H1 (cell line): ENCODE measurements around the gene IFIT5. TPM values are rescaled to one million over a fixed set of nuclear protein-coding genes. Genes with fewer than 3 reads are reported as not detected.

ENCODE experiments used
- CTCF ChIA-PET: fragments of 300-600 bp; sonication (Branson Sonifier 250); formaldehyde crosslinking; loops from one replicate; lab custom pipeline; 2021; ENCODE audit not compliant: partially characterized antibody; lab: Charles Lee
- POLR2A ChIA-PET: fragments of 300-600 bp; sonication (Branson Sonifier 250); formaldehyde crosslinking; loops from one replicate; lab custom pipeline; 2021; ENCODE audit warnings: inconsistent platforms; ENCODE audit not compliant: partially characterized antibody; lab: Charles Lee
- DNase-seq, 2 experiments: peaks; one replicate each; pipeline versions ENCODE4 v3.0.0 to v3.0.0-alpha.2; 2010 to 2022; ENCODE audit warnings: low spot score in 2 of 2, low read depth in 1 of 2, mixed read lengths in 1 of 2
- FAIRE-seq: peaks from 2 replicates; lab custom pipeline; 2011; peaks lifted over from hg19 to GRCh38; lab: Jason Lieb, UNC
- H2AFZ ChIP-seq: 2 replicates; pipeline ENCODE4 v1.8.1; 2012; ENCODE audit warnings: low read length, inconsistent platforms
- H2AK5ac ChIP-seq: 2 replicates; pipeline ENCODE4 v1.6.1; 2013; ENCODE audit warnings: low read depth, low read length
- H2BK120ac ChIP-seq: replicated peaks from 2 replicates; pipeline ENCODE3; 2013; ENCODE audit warnings: low read depth, low read length, inconsistent platforms
- H2BK12ac ChIP-seq: 2 replicates; pipeline ENCODE4 v1.6.1; 2013; ENCODE audit warnings: low read depth, low read length
- H2BK15ac ChIP-seq: 2 replicates; pipeline ENCODE4 v1.6.1; 2013; ENCODE audit warnings: low read length
- H2BK20ac ChIP-seq: 2 replicates; pipeline ENCODE4 v1.6.1; 2013; ENCODE audit warnings: low read length
- H2BK5ac ChIP-seq: 2 replicates; pipeline ENCODE4 v1.6.1; 2013; ENCODE audit warnings: low read depth, low read length
- H3K14ac ChIP-seq: 2 replicates; pipeline ENCODE4 v1.6.1; 2013; ENCODE audit warnings: inconsistent platforms; ENCODE audit not compliant: insufficient read length
- H3K18ac ChIP-seq: 2 replicates; pipeline ENCODE4 v1.6.1; 2013; ENCODE audit warnings: low read length; ENCODE audit errors: extremely low read depth
- H3K23ac ChIP-seq: 2 replicates; pipeline ENCODE4 v1.6.1; 2013; ENCODE audit warnings: inconsistent platforms; ENCODE audit not compliant: insufficient read length
- H3K23me2 ChIP-seq: 2 replicates; pipeline ENCODE4 v1.6.1; 2013; ENCODE audit warnings: low read depth, low read length
- H3K27ac ChIP-seq: 2 replicates; pipeline ENCODE4 v1.6.1; 2011; ENCODE audit warnings: low read depth, low read length, inconsistent platforms
- H3K27me3 ChIP-seq, 4 experiments: replicated peaks in 1 of 4; 1 replicate in 1 of 4; 2 replicates in 3 of 4; pipeline versions ENCODE4 v1.6.1 to v1.8.1; 2011 to 2013; ENCODE audit warnings: low read length in 3 of 4, mild to moderate bottlenecking in 3 of 4, inconsistent platforms in 2 of 4, mixed read lengths in 2 of 4, moderate library complexity in 1 of 4; ENCODE audit not compliant: control insufficient read depth in 3 of 4, insufficient read depth in 3 of 4; ENCODE audit errors: extremely low read depth in 1 of 4
- H3K36me3 ChIP-seq, 4 experiments: 2 replicates each; pipeline versions ENCODE4 v1.6.1 to v1.8.1; 2011 to 2013; ENCODE audit warnings: mild to moderate bottlenecking in 4 of 4, low read length in 3 of 4, moderate library complexity in 2 of 4, control low read depth in 1 of 4, inconsistent platforms in 1 of 4; ENCODE audit not compliant: insufficient read depth in 4 of 4, control insufficient read depth in 2 of 4
- H3K4ac ChIP-seq: replicated peaks from 2 replicates; pipeline ENCODE3; 2013; ENCODE audit warnings: low read length, low read depth, mixed read lengths, inconsistent platforms; ENCODE audit not compliant: insufficient read length
- H3K4me1 ChIP-seq, 4 experiments: replicated peaks in 1 of 4; 1 replicate in 1 of 4; 2 replicates in 3 of 4; pipeline versions ENCODE4 v1.6.1 to v1.8.1; 2011 to 2013; ENCODE audit warnings: low read length in 3 of 4, inconsistent platforms in 2 of 4, mixed read lengths in 1 of 4; ENCODE audit not compliant: insufficient read depth in 4 of 4, control insufficient read depth in 3 of 4
- H3K4me2 ChIP-seq, 2 experiments: 2 replicates each; pipeline versions ENCODE4 v1.6.1 to v1.8.1; 2011 to 2013; ENCODE audit warnings: low read depth in 2 of 2, low read length in 2 of 2, control low read depth in 1 of 2, inconsistent platforms in 1 of 2, mild to moderate bottlenecking in 1 of 2; ENCODE audit not compliant: insufficient read depth in 1 of 2
- H3K4me3 ChIP-seq, 4 experiments: fragments of 200-600, 300-600 bp in 1 of 4; sonication (generic), shearing (Covaris generic), sonication (Bioruptor Twin) in 1 of 4; 2 replicates each; pipeline versions ENCODE4 v1.5.1 to v1.8.1; 2011 to 2016; ENCODE audit warnings: low read length in 4 of 4, low read depth in 3 of 4, control low read depth in 2 of 4, inconsistent platforms in 2 of 4, mild to moderate bottlenecking in 2 of 4, mixed read lengths in 1 of 4, moderate library complexity in 1 of 4; ENCODE audit not compliant: insufficient read depth in 2 of 4; ENCODE audit errors: extremely low read depth in 1 of 4
- H3K56ac ChIP-seq: replicated peaks from 2 replicates; pipeline ENCODE3; 2013; ENCODE audit warnings: low read depth, mild to moderate bottlenecking, mixed read lengths, low read length, inconsistent platforms; ENCODE audit not compliant: insufficient read length
- H3K79me1 ChIP-seq: 2 replicates; pipeline ENCODE4 v1.6.1; 2013; ENCODE audit warnings: low read depth, low read length, control low read depth
- H3K79me2 ChIP-seq, 2 experiments: 2 replicates each; pipeline versions ENCODE4 v1.6.1 to v1.8.1; 2012 to 2013; ENCODE audit warnings: low read length in 2 of 2, mild to moderate bottlenecking in 2 of 2, inconsistent platforms in 1 of 2; ENCODE audit not compliant: insufficient read depth in 2 of 2, control insufficient read depth in 1 of 2
- H3K9ac ChIP-seq, 4 experiments: replicated peaks in 1 of 4; 1 replicate in 1 of 4; 2 replicates in 3 of 4; pipeline versions ENCODE4 v1.6.1 to v1.8.1; 2011 to 2013; ENCODE audit warnings: low read depth in 3 of 4, low read length in 3 of 4, control low read depth in 2 of 4, mild to moderate bottlenecking in 2 of 4, moderate library complexity in 2 of 4, inconsistent platforms in 1 of 4; ENCODE audit errors: extremely low read depth in 1 of 4
- H3K9me3 ChIP-seq, 2 experiments: 2 replicates each; pipeline versions ENCODE4 v1.6.1 to v1.8.1; 2012 to 2013; ENCODE audit warnings: mild to moderate bottlenecking in 2 of 2, moderate library complexity in 2 of 2, control low read depth in 1 of 2, inconsistent platforms in 1 of 2, low read depth in 1 of 2, low read length in 1 of 2, mixed read lengths in 1 of 2; ENCODE audit not compliant: insufficient read depth in 2 of 2
- H4K20me1 ChIP-seq, 2 experiments: replicated peaks in 1 of 2; 2 replicates each; pipeline versions ENCODE3 to v1.8.1; 2011 to 2013; ENCODE audit warnings: inconsistent platforms in 2 of 2, low read length in 2 of 2, mild to moderate bottlenecking in 1 of 2; ENCODE audit not compliant: insufficient read depth in 2 of 2, control insufficient read depth in 1 of 2
- H4K5ac ChIP-seq: 2 replicates; pipeline ENCODE4 v1.6.1; 2013; ENCODE audit warnings: low read length, low read depth, mixed read lengths, inconsistent platforms; ENCODE audit not compliant: insufficient read length
- H4K8ac ChIP-seq: 2 replicates; pipeline ENCODE4 v1.8.0; 2013; ENCODE audit warnings: mild to moderate bottlenecking, moderate library complexity, low read length, inconsistent platforms; ENCODE audit not compliant: insufficient read depth; ENCODE audit errors: extremely low read depth
- H4K91ac ChIP-seq: replicated peaks from 2 replicates; pipeline ENCODE3; 2013; ENCODE audit warnings: low read length, mixed read lengths, inconsistent platforms; ENCODE audit not compliant: insufficient read length
- ATF3 ChIP-seq: IDR thresholded peaks from 2 replicates; pipeline ENCODE4 v1.6.1; 2011; ENCODE audit warnings: low read depth, mild to moderate bottlenecking, low read length; ENCODE audit not compliant: insufficient read depth
- BCL11A ChIP-seq, 2 experiments: IDR thresholded peaks; one replicate each; pipeline ENCODE4 v1.6.1; 2011; ENCODE audit warnings: low read depth in 2 of 2, low read length in 2 of 2, mild to moderate bottlenecking in 2 of 2
- CHD2 ChIP-seq: IDR thresholded peaks from 2 replicates; pipeline ENCODE4 v1.6.1; 2012; ENCODE audit warnings: low read length, improper control_type of control experiment
- GABPA ChIP-seq: IDR thresholded peaks from 2 replicates; pipeline ENCODE4 v1.6.1; 2011; ENCODE audit warnings: mild to moderate bottlenecking, low read length, moderate library complexity, borderline replicate concordance; ENCODE audit not compliant: insufficient read depth
- HDAC2 ChIP-seq, 2 experiments: fragments of 300-600 bp in 1 of 2; sonication (generic) in 1 of 2; IDR thresholded peaks; 2 replicates each; pipeline ENCODE4 v1.6.1; 2011 to 2012; ENCODE audit warnings: low read depth in 2 of 2, low read length in 2 of 2, mild to moderate bottlenecking in 2 of 2, moderate library complexity in 2 of 2, borderline replicate concordance in 1 of 2, inconsistent platforms in 1 of 2
- KDM5A ChIP-seq: fragments of 200-600 bp; IDR thresholded peaks from 2 replicates; pipeline ENCODE4 v1.7.1; 2012; ENCODE audit warnings: mild to moderate bottlenecking, low read length, inconsistent platforms, mixed read lengths
- NANOG ChIP-seq: IDR thresholded peaks from 2 replicates; pipeline ENCODE4 v1.6.1; 2011; ENCODE audit warnings: low read length, low read depth, mild to moderate bottlenecking, inconsistent platforms; ENCODE audit not compliant: insufficient read depth, poor library complexity, severe bottlenecking
- PHF8 ChIP-seq: fragments of 200-600 bp; sonication (generic); conservative IDR thresholded peaks from 2 replicates; pipeline ENCODE4 v1.7.1; 2012; ENCODE audit warnings: low read depth, mild to moderate bottlenecking, inconsistent platforms, low read length, moderate library complexity
- RAD21 ChIP-seq, 2 experiments: IDR thresholded peaks in 1 of 2; conservative IDR thresholded peaks in 1 of 2; 2 replicates each; pipeline ENCODE4 v1.6.1; 2011; ENCODE audit warnings: low read depth in 2 of 2, low read length in 2 of 2, improper control_type of control experiment in 1 of 2, inconsistent platforms in 1 of 2, mild to moderate bottlenecking in 1 of 2, moderate library complexity in 1 of 2
- RXRA ChIP-seq: IDR thresholded peaks from 2 replicates; pipeline ENCODE4 v1.6.1; 2011; ENCODE audit warnings: low read depth, mild to moderate bottlenecking, low read length, moderate library complexity; ENCODE audit not compliant: insufficient read depth
- SIRT6 ChIP-seq: IDR thresholded peaks from one replicate; pipeline ENCODE4 v1.7.1; 2012; ENCODE audit warnings: low read length, inconsistent platforms
- SP1 ChIP-seq: IDR thresholded peaks from 2 replicates; pipeline ENCODE4 v1.6.1; 2011; ENCODE audit warnings: low read depth, low read length
- SP2 ChIP-seq: IDR thresholded peaks from 2 replicates; pipeline ENCODE4 v1.6.1; 2012; ENCODE audit warnings: mild to moderate bottlenecking, low read length, inconsistent platforms
- SP4 ChIP-seq: IDR thresholded peaks from 2 replicates; pipeline ENCODE4 v1.6.1; 2012; ENCODE audit warnings: low read length, inconsistent platforms
- TEAD4 ChIP-seq: IDR thresholded peaks from 2 replicates; pipeline ENCODE4 v1.6.1; 2012; ENCODE audit warnings: low read depth, low read length, inconsistent platforms, mixed read lengths
- polyA plus RNA-seq, 7 experiments: library from polyadenylated mRNA; depleted of rRNA in 3 of 7; stranded (reverse) in 5 of 7; unstranded in 2 of 7; fragments of >200 nt in 5 of 7; fragments of 200-250 nt in 2 of 7; gene quantifications; 1 replicate in 5 of 7; 2 replicates in 1 of 7; 4 replicates in 1 of 7; pipeline versions ENCODE4 v1.2.1 to v1.2.3, GENCODE V29; 2011 to 2013; ENCODE audit warnings: missing spikeins in 2 of 7, mixed read lengths in 2 of 7
- total RNA-seq: library from RNA; stranded (reverse); fragmentation: NEBNext Ultra II Directional; extraction: Animal tissue kit (Norgen Biotek cat#: 25700); gene quantifications from 2 replicates; pipeline ENCODE4 v1.2.1, GENCODE V29; 2021

The IFIT5 gene
- total and polyA plus RNA-seq, 2 of the 8 experiments (the other 6 are each of a cell fraction or from before 2014, with no cell fraction given) = 0.94 to 2.6 TPM

- Histone ChIP-seq H2BK120ac (no peak overlapping the region), H2BK15ac (no peak overlapping the region), H3K4me3 (no peak overlapping the region), H2BK20ac (no peak overlapping the region), H3K4me1 (peaks cover 0 to 4% (median 0%) of the 10 kb centered on the region in 4 experiments; a peak in 2 of 7 replicates), H4K91ac (no peak overlapping the region), H3K9me3 (no peaks in the 10 kb centered on the region), H2AK5ac (no peak overlapping the region), H2BK5ac (no peak overlapping the region), H3K79me1 (no peaks in the 10 kb centered on the region), H2AFZ (no peak overlapping the region), H3K23me2 (no peaks in the 10 kb centered on the region), H3K56ac (no peak overlapping the region), H4K20me1 (no peaks in the 10 kb centered on the region), H3K18ac (no peak overlapping the region), H3K27ac (no peak overlapping the region), H3K4ac (no peak overlapping the region), H3K14ac (no peak overlapping the region), H2BK12ac (no peak overlapping the region), H4K8ac (no peak overlapping the region), H3K36me3 (no peaks in the 10 kb centered on the region), H3K27me3 (no peaks in the 10 kb centered on the region), H4K5ac (no peak overlapping the region), H3K23ac (no peak overlapping the region), H3K9ac (no peak overlapping the region), H3K79me2 (no peaks in the 10 kb centered on the region), H3K4me2 (no peak overlapping the region)
- ChIA-PET POLR2A (no interaction called here), CTCF (interaction anchor here (0.9 to 2.7 kb wide), 3 partner anchors 11 to 115 kb away, joined by 3 to 31 read pairs (median 3); no protein-coding TSS in a partner anchor)
- DNase-seq (no peak), FAIRE-seq (no peak)
- TF ChIP-seq NANOG = no peak
- no peak for TF ChIP-seq ATF3
- no peak for TF ChIP-seq BCL11A (IDR thresholded peaks at IDR 0.05; ENCODE audit: low read depth in 2 of 2, low read length in 2 of 2)
- no peak for TF ChIP-seq KDM5A
- no peak for TF ChIP-seq HDAC2 (IDR thresholded peaks at IDR 0.05; ENCODE audit: borderline replicate concordance in 1 of 2, low read depth in 2 of 2, low read length in 2 of 2)
- no peak for TF ChIP-seq SIRT6
- no peak for TF ChIP-seq SP1
- TF ChIP-seq GABPA = no peak
- TF ChIP-seq TEAD4 = no peak
- no peak for TF ChIP-seq CHD2
- no peak for TF ChIP-seq RAD21 (IDR thresholded peaks at IDR 0.05 in 1 of 2, conservative IDR thresholded peaks at IDR 0.05 in 1 of 2; ENCODE audit: low read depth in 2 of 2, low read length in 2 of 2)
- no peak for TF ChIP-seq SP2
- TF ChIP-seq PHF8 = no peak
- no peak for TF ChIP-seq RXRA
- no peak for TF ChIP-seq SP4
Observed at GRCh38 chr10:89379103-89379502, 35.3 kb upstream of the IFIT5 start.
